ENCODE results near the gene MED31.

GRCh38 chr17:6597727-6598126 is 53.7 kb downstream of the MED31 start:
- TF ChIP-seq YY1 (tag by site-specific recombination; IDR thresholded peaks at IDR 0.05) (no peak), PRDM4 (tag by site-specific recombination; IDR thresholded peaks at IDR 0.05) (no peak), KLF9 (tag by site-specific recombination; IDR thresholded peaks at IDR 0.05; ENCODE audit: low read depth) (no peak)

Data from HEK293 (cell line).